ENCODE data around the gene IER5L.

Gene IER5L

GRCh38 chr9:129213551-129213950 lies 35.5 kb upstream of the IER5L start:
- Histone ChIP-seq H3K27ac (replicated peaks) (no peak overlapping the region), H3K27me3 (ENCODE audit: insufficient read depth, poor library complexity, severe bottlenecking) (no peaks in the 10 kb centered on the region), H3K4me3 (replicated peaks; ENCODE audit: insufficient read depth, low read length) (no peak overlapping the region)
- DNase-seq (ENCODE audit: low read depth in 1 of 2, low spot score in 1 of 2) = no peak
- TF ChIP-seq, protein P1, sequence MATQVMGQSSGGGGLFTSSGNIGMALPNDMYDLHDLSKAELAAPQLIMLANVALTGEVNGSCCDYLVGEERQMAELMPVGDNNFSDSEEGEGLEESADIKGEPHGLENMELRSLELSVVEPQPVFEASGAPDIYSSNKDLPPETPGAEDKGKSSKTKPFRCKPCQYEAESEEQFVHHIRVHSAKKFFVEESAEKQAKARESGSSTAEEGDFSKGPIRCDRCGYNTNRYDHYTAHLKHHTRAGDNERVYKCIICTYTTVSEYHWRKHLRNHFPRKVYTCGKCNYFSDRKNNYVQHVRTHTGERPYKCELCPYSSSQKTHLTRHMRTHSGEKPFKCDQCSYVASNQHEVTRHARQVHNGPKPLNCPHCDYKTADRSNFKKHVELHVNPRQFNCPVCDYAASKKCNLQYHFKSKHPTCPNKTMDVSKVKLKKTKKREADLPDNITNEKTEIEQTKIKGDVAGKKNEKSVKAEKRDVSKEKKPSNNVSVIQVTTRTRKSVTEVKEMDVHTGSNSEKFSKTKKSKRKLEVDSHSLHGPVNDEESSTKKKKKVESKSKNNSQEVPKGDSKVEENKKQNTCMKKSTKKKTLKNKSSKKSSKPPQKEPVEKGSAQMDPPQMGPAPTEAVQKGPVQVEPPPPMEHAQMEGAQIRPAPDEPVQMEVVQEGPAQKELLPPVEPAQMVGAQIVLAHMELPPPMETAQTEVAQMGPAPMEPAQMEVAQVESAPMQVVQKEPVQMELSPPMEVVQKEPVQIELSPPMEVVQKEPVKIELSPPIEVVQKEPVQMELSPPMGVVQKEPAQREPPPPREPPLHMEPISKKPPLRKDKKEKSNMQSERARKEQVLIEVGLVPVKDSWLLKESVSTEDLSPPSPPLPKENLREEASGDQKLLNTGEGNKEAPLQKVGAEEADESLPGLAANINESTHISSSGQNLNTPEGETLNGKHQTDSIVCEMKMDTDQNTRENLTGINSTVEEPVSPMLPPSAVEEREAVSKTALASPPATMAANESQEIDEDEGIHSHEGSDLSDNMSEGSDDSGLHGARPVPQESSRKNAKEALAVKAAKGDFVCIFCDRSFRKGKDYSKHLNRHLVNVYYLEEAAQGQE (IDR thresholded peaks at IDR 0.05; ENCODE audit: insufficient replicate concordance, low read depth) = no peak
- TF ChIP-seq POLR2AphosphoS5 (IDR thresholded peaks at IDR 0.05; ENCODE audit: low read depth) (no peak), GABPA (IDR thresholded peaks at IDR 0.05; ENCODE audit: low read depth) (no peak), CTCF (IDR thresholded peaks at IDR 0.05; ENCODE audit: insufficient read depth, low read length) (no peak), SPI1 (IDR thresholded peaks at IDR 0.05; ENCODE audit: borderline replicate concordance, low read depth) (no peak)

GRCh38 chr9:129211686-129212085 lies 33.6 kb upstream of the IER5L start:
- H3K27me3 ChIP-seq (ENCODE audit: insufficient read depth, poor library complexity, severe bottlenecking) = no peaks in the 10 kb centered on the region
- DNase-seq (ENCODE audit: low read depth in 1 of 2, low spot score in 1 of 2) = no peak
- no peak overlapping the region for H3K4me3 ChIP-seq (replicated peaks; ENCODE audit: insufficient read depth, low read length)
- TF ChIP-seq CTCF (IDR thresholded peaks at IDR 0.05; ENCODE audit: insufficient read depth, low read length) = no peak
- TF ChIP-seq, protein P1 (IDR thresholded peaks at IDR 0.05; ENCODE audit: insufficient replicate concordance, low read depth) = no peak
- no peak for TF ChIP-seq POLR2AphosphoS5 (IDR thresholded peaks at IDR 0.05; ENCODE audit: low read depth)
- TF ChIP-seq SPI1 (IDR thresholded peaks at IDR 0.05; ENCODE audit: borderline replicate concordance, low read depth) = no peak
- no peak for TF ChIP-seq GABPA (IDR thresholded peaks at IDR 0.05; ENCODE audit: low read depth)
- H3K27ac ChIP-seq (replicated peaks) = no peak overlapping the region

- Histone ChIP-seq H3K27me3 (ENCODE audit: insufficient read depth, poor library complexity, severe bottlenecking) (no peaks in the 10 kb centered on the region), H3K4me3 (replicated peaks; ENCODE audit: insufficient read depth, low read length) (no peak overlapping the region), H3K27ac (replicated peaks) (no peak overlapping the region)
- TF ChIP-seq, protein P1 (IDR thresholded peaks at IDR 0.05; ENCODE audit: insufficient replicate concordance, low read depth) = no peak
- TF ChIP-seq SPI1 (IDR thresholded peaks at IDR 0.05; ENCODE audit: borderline replicate concordance, low read depth) (no peak), GABPA (IDR thresholded peaks at IDR 0.05; ENCODE audit: low read depth) (no peak), CTCF (IDR thresholded peaks at IDR 0.05; ENCODE audit: insufficient read depth, low read length) (no peak), POLR2AphosphoS5 (IDR thresholded peaks at IDR 0.05; ENCODE audit: low read depth) (no peak)
- no peak for DNase-seq (ENCODE audit: low read depth in 1 of 2, low spot score in 1 of 2)
These were observed 32.1 kb upstream of the IER5L start for GRCh38 chr9:129210125-129210524.

Data from HL-60 (cell line).